Activated CD4-positive, alpha-beta T cell treated with anti-CD3 and anti-CD28 coated beads for 24 hours (primary cell): ENCODE measurements around the gene ERG28.
"Not testable (repeated sequence)": the region's sequence is repeated elsewhere in the genome, so short reads cannot be mapped to it uniquely, and the experiment has no call there.

Experiments used
- DNase-seq, 2 donors: peaks; one replicate each; pipeline ENCODE4 v3.0.0-alpha.2; 2020; ENCODE audit warnings: low read depth in 2 of 2

The ERG28 gene

GRCh38 chr14:75660630-75661498, at the start of gene ERG28, which contains the start of gene TTLL5:
Gene ERG28, minus strand, starts transcription at chr14:75660876. Its CDS starts 3,374 bp downstream, at chr14:75657502.
Gene TTLL5, plus strand, starts transcription at chr14:75661246. Its CDS starts 1,904 bp downstream, at chr14:75663150.
- peak; percentile 92 for DNase-seq

GRCh38 chr14:75709207-75709812, 48.6 kb upstream of the ERG28 start:
- peak; percentile 43 to 49 for DNase-seq

GRCh38 chr14:75705014-75705413, 44.3 kb upstream of the ERG28 start:
- no peak for DNase-seq

GRCh38 chr14:75703467-75703866, 42.8 kb upstream of the ERG28 start:
- no peak for DNase-seq

- no peak for DNase-seq
Measured at GRCh38 chr14:75702616-75703261, 42.1 kb upstream of the ERG28 start.

GRCh38 chr14:75702122-75702521, 41.4 kb upstream of the ERG28 start:
- DNase-seq, result no peak

GRCh38 chr14:75700295-75700694, 39.6 kb upstream of the ERG28 start:
- DNase-seq, result no peak

GRCh38 chr14:75699331-75699730, 38.7 kb upstream of the ERG28 start:
- DNase-seq, result no peak

GRCh38 chr14:75697918-75698317, 37.2 kb upstream of the ERG28 start:
- no peak for DNase-seq

GRCh38 chr14:75697386-75697785, 36.7 kb upstream of the ERG28 start:
- DNase-seq, result no peak

- DNase-seq, result not testable (repeated sequence)
Measured at GRCh38 chr14:75695025-75695424, 34.3 kb upstream of the ERG28 start.

- no peak for DNase-seq
Measured at GRCh38 chr14:75690010-75690409, 29.3 kb upstream of the ERG28 start.

GRCh38 chr14:75689012-75689411, 28.3 kb upstream of the ERG28 start:
- no peak for DNase-seq

- DNase-seq, result no peak
Measured at GRCh38 chr14:75685910-75686309, 25.2 kb upstream of the ERG28 start.

GRCh38 chr14:75675265-75675960, 14.7 kb upstream of the ERG28 start:
- DNase-seq, result no peak

- DNase-seq, result no peak
Measured at GRCh38 chr14:75673345-75674035, 12.8 kb upstream of the ERG28 start.

GRCh38 chr14:75672605-75673192, 12.0 kb upstream of the ERG28 start:
- DNase-seq, result no peak

GRCh38 chr14:75667099-75667765, 6.6 kb upstream of the ERG28 start:
- DNase-seq, result no peak

- no peak for DNase-seq
Measured at GRCh38 chr14:75662966-75663365, 2.3 kb upstream of the ERG28 start.

GRCh38 chr14:75661499-75661814, 781 bp upstream of the ERG28 start:
- DNase-seq, result no peak

GRCh38 chr14:75660238-75660629, 442 bp downstream of the ERG28 start:
- no peak for DNase-seq
